GM23338 (cell line): ENCODE measurements around the gene ROBO1. TPM values are rescaled to one million over a fixed set of nuclear protein-coding genes. Genes with fewer than 3 reads are reported as not detected.

Experiments used
- ATAC-seq: fragments of 200-7000 bp; cut with Tn5 transposase; 3 replicates; pipeline ENCODE4 v1.9.1; 2020
- DNase-seq: peaks from one replicate; pipeline ENCODE4 v3.0.0-alpha.2; 2015; ENCODE audit warnings: low spot score
- H2AFZ ChIP-seq: fragments of 200-600 bp; sonication (generic); 2 replicates; pipeline ENCODE4 v1.8.0; 2016; ENCODE audit warnings: antibody characterized with exemption, mild to moderate bottlenecking, moderate library complexity
- H3F3A ChIP-seq: fragments of 200-600 bp; sonication (generic); replicated peaks from 2 replicates; pipeline ENCODE4 v1.8.0; 2017; ENCODE audit warnings: antibody characterized with exemption, mixed run types, low read depth
- H3K27ac ChIP-seq: fragments of 200-600 bp; sonication (generic); 2 replicates; pipeline ENCODE4 v1.6.1; 2016; ENCODE audit warnings: low read depth
- H3K27me3 ChIP-seq: fragments of 200-600 bp; sonication (generic); 2 replicates; pipeline ENCODE4 v1.8.0; 2016; ENCODE audit warnings: mild to moderate bottlenecking, mixed run types, moderate library complexity; ENCODE audit not compliant: insufficient read depth
- H3K36me3 ChIP-seq: fragments of 200-600 bp; sonication (generic); 2 replicates; pipeline ENCODE4 v1.8.0; 2016; ENCODE audit warnings: mild to moderate bottlenecking; ENCODE audit not compliant: insufficient read depth
- H3K4me1 ChIP-seq: fragments of 200-600 bp; sonication (generic); 2 replicates; pipeline ENCODE4 v1.8.0; 2016; ENCODE audit warnings: mild to moderate bottlenecking, moderate library complexity; ENCODE audit not compliant: insufficient read depth
- H3K4me2 ChIP-seq: fragments of 200-600 bp; sonication (generic); 2 replicates; pipeline ENCODE4 v1.7.1; 2017; ENCODE audit warnings: mixed run types
- H3K4me3 ChIP-seq: fragments of 200-600 bp; sonication (generic); 2 replicates; pipeline ENCODE4 v1.6.1; 2016; ENCODE audit warnings: mixed run types
- H3K79me2 ChIP-seq: fragments of 200-600 bp; sonication (generic); replicated peaks from 2 replicates; pipeline ENCODE4 v1.8.0; 2017; ENCODE audit warnings: mild to moderate bottlenecking; ENCODE audit not compliant: insufficient read depth
- H3K9me2 ChIP-seq: fragments of 200-600 bp; sonication (generic); 2 replicates; pipeline ENCODE4 v1.8.0; 2017; ENCODE audit not compliant: insufficient read depth
- H4K20me1 ChIP-seq: fragments of 200-600 bp; sonication (generic); replicated peaks from 2 replicates; pipeline ENCODE4 v1.8.0; 2017; ENCODE audit warnings: mild to moderate bottlenecking; ENCODE audit not compliant: insufficient read depth
- H3K27ac Mint-ChIP-seq: 2 replicates; pipeline ENCODE4 v1.8.0; 2020; ENCODE audit warnings: inconsistent platforms, mild to moderate bottlenecking, moderate library complexity, mixed read lengths
- H3K27me3 Mint-ChIP-seq: 3 replicates; pipeline ENCODE4 v1.8.0; 2022; ENCODE audit warnings: low read depth, mild to moderate bottlenecking, moderate library complexity, mixed read lengths, inconsistent platforms; ENCODE audit not compliant: insufficient read depth, poor library complexity
- H3K36me3 Mint-ChIP-seq: 3 replicates; pipeline ENCODE4 v1.8.0; 2021; ENCODE audit warnings: low read depth, mild to moderate bottlenecking, inconsistent platforms, moderate library complexity, mixed read lengths
- H3K4me1 Mint-ChIP-seq: 3 replicates; pipeline ENCODE4 v1.8.0; 2020; ENCODE audit warnings: mild to moderate bottlenecking, inconsistent platforms, mixed read lengths
- H3K4me3 Mint-ChIP-seq: 3 replicates; pipeline ENCODE4 v1.8.0; 2021; ENCODE audit warnings: moderate library complexity, mild to moderate bottlenecking, inconsistent platforms, mixed read lengths
- H3K9me3 Mint-ChIP-seq: 3 replicates; pipeline ENCODE4 v1.8.0; 2020; ENCODE audit warnings: moderate library complexity, mild to moderate bottlenecking, inconsistent platforms, mixed read lengths
- CREB1 ChIP-seq: fragments of 250-450 bp; sonication (Bioruptor Pico); IDR thresholded peaks from 2 replicates; pipeline ENCODE4 v1.5.0; 2020; ENCODE audit warnings: low read depth, mild to moderate bottlenecking, moderate library complexity
- JUNB ChIP-seq: IDR thresholded peaks from one replicate; pipeline ENCODE4 v1.6.1; 2016; ENCODE audit warnings: antibody characterized with exemption; ENCODE audit not compliant: unreplicated experiment
- STAT1 ChIP-seq: IDR thresholded peaks from one replicate; pipeline ENCODE4 v1.6.1; 2016; ENCODE audit warnings: antibody characterized with exemption; ENCODE audit not compliant: unreplicated experiment
- ZNF462 ChIP-seq: fragments of 250-450 bp; sonication (Bioruptor Pico); IDR thresholded peaks from 2 replicates; pipeline ENCODE4 v1.5.0; 2020; ENCODE audit warnings: mild to moderate bottlenecking, moderate library complexity
- polyA plus RNA-seq: library from polyadenylated mRNA; unstranded; fragments of >200 nt; fragmentation: Nextera tagmentation; extraction: Ambion mirVana; gene quantifications from 2 replicates; pipeline ENCODE4 v1.2.1, GENCODE V29; 2016
- total RNA-seq: library from RNA; depleted of rRNA; stranded (reverse); fragments of >200 nt; shearing (Covaris generic); gene quantifications from 2 replicates; pipeline ENCODE4 v1.2.3, GENCODE V29; 2014

Gene ROBO1
- total and polyA plus RNA-seq, 2 experiments from 2014 or later = 19.2 to 78.3 TPM

GRCh38 chr3:78736863-78737262 is 1030.9 kb downstream of the ROBO1 start:
- Histone ChIP-seq H3K27ac (no peak overlapping the region), H3K4me2 (no peak overlapping the region)
- peaks cover 35% of the 10 kb centered on the region for H3K4me1 Mint-ChIP-seq

More at GRCh38 chr3:78736863-78737262, 1030.9 kb downstream of the ROBO1 start:
- no peaks in the 10 kb centered on the region for H3K27me3 Mint-ChIP-seq
- H4K20me1 ChIP-seq = no peaks in the 10 kb centered on the region
- DNase-seq (no peak), ATAC-seq (no peak)
- no peak overlapping the region for H3K27ac Mint-ChIP-seq
- H3K27me3 ChIP-seq = no peaks in the 10 kb centered on the region
- TF ChIP-seq ZNF462 (no peak), STAT1 (no peak), JUNB (no peak), CREB1 (CRISPR knock-in tag) (no peak)
- no peak overlapping the region for H3K4me3 ChIP-seq
- no peaks in the 10 kb centered on the region for H3K79me2 ChIP-seq
- no peaks in the 10 kb centered on the region for H3K36me3 ChIP-seq
- no peaks in the 10 kb centered on the region for H3K9me2 ChIP-seq
- no peak overlapping the region for H2AFZ ChIP-seq
- H3K9me3 Mint-ChIP-seq = no peaks in the 10 kb centered on the region
- H3K4me1 ChIP-seq = peaks cover 21% of the 10 kb centered on the region
- no peaks in the 10 kb centered on the region for H3K36me3 Mint-ChIP-seq
- no peaks in the 10 kb centered on the region for H3F3A ChIP-seq
- H3K4me3 Mint-ChIP-seq = no peak overlapping the region
